Trophoblast cell (in vitro differentiated cells and primary cell): ENCODE measurements around the gene SEL1L3.

ENCODE experiments used
- DNase-seq, 2 donors: peaks; one replicate each; pipeline ENCODE4 v3.0.0-alpha.2; 2016
- H2AFZ ChIP-seq: 2 replicates; pipeline ENCODE4 v1.6.1; 2013; ENCODE audit warnings: low read length, moderate library complexity, mild to moderate bottlenecking; ENCODE audit not compliant: insufficient read depth, poor library complexity
- H2AK5ac ChIP-seq: 2 replicates; pipeline ENCODE4 v1.6.1; 2013; ENCODE audit warnings: mild to moderate bottlenecking, low read length
- H2BK120ac ChIP-seq: 2 replicates; pipeline ENCODE4 v1.6.1; 2013; ENCODE audit warnings: low read length, mild to moderate bottlenecking, moderate library complexity; ENCODE audit not compliant: insufficient read depth, poor library complexity
- H2BK12ac ChIP-seq: 2 replicates; pipeline ENCODE4 v1.6.1; 2013; ENCODE audit warnings: mild to moderate bottlenecking, low read length, moderate library complexity
- H2BK5ac ChIP-seq: 2 replicates; pipeline ENCODE4 v1.6.1; 2013; ENCODE audit warnings: low read length, low read depth, moderate library complexity, mild to moderate bottlenecking; ENCODE audit not compliant: poor library complexity
- H3K14ac ChIP-seq: 2 replicates; pipeline ENCODE4 v1.6.1; 2013; ENCODE audit warnings: mild to moderate bottlenecking, low read length
- H3K18ac ChIP-seq: 2 replicates; pipeline ENCODE4 v1.6.1; 2013; ENCODE audit warnings: mild to moderate bottlenecking, low read length
- H3K23ac ChIP-seq: 2 replicates; pipeline ENCODE4 v1.6.1; 2013; ENCODE audit warnings: low read length
- H3K27ac ChIP-seq: 2 replicates; pipeline ENCODE4 v1.5.1; 2013; ENCODE audit warnings: low read depth, mild to moderate bottlenecking, inconsistent platforms, low read length, moderate library complexity
- H3K27me3 ChIP-seq: 2 replicates; pipeline ENCODE4 v1.6.1; 2013; ENCODE audit warnings: inconsistent platforms, mild to moderate bottlenecking, low read length, moderate library complexity; ENCODE audit not compliant: insufficient read depth
- H3K36me3 ChIP-seq, 2 experiments: 1 replicate in 1 of 2; 2 replicates in 1 of 2; pipeline ENCODE4 v1.6.1; 2013; ENCODE audit warnings: low read length in 2 of 2, mild to moderate bottlenecking in 2 of 2, moderate library complexity in 1 of 2; ENCODE audit not compliant: insufficient read depth in 2 of 2, control insufficient read depth in 1 of 2
- H3K4ac ChIP-seq: 2 replicates; pipeline ENCODE4 v1.6.1; 2013; ENCODE audit warnings: low read depth, mild to moderate bottlenecking, low read length, moderate library complexity
- H3K4me1 ChIP-seq, 2 experiments: 1 replicate in 1 of 2; 2 replicates in 1 of 2; pipeline ENCODE4 v1.6.1; 2013; ENCODE audit warnings: low read length in 2 of 2, mild to moderate bottlenecking in 2 of 2, moderate library complexity in 1 of 2; ENCODE audit not compliant: insufficient read depth in 2 of 2, control insufficient read depth in 1 of 2
- H3K4me2 ChIP-seq: 2 replicates; pipeline ENCODE4 v1.6.1; 2013; ENCODE audit warnings: inconsistent platforms, mild to moderate bottlenecking, low read length, moderate library complexity
- H3K4me3 ChIP-seq: 2 replicates; pipeline ENCODE4 v1.5.1; 2013; ENCODE audit warnings: mild to moderate bottlenecking, low read depth, low read length, inconsistent platforms
- H3K79me1 ChIP-seq: one replicate; pipeline ENCODE4 v1.6.1; 2013; ENCODE audit warnings: low read length
- H3K79me2 ChIP-seq: 2 replicates; pipeline ENCODE4 v1.6.1; 2013; ENCODE audit warnings: low read length, mild to moderate bottlenecking; ENCODE audit not compliant: control insufficient read depth, insufficient read depth, poor library complexity
- H3K9ac ChIP-seq: 2 replicates; pipeline ENCODE4 v1.6.1; 2013; ENCODE audit warnings: mild to moderate bottlenecking, low read length
- H3K9me3 ChIP-seq: 2 replicates; pipeline ENCODE4 v1.6.1; 2013; ENCODE audit warnings: low read depth, mild to moderate bottlenecking, control low read depth, inconsistent platforms, low read length; ENCODE audit not compliant: insufficient read depth
- H4K12ac ChIP-seq: 2 replicates; pipeline ENCODE4 v1.6.1; 2013; ENCODE audit warnings: low read depth, mild to moderate bottlenecking, low read length, moderate library complexity
- H4K8ac ChIP-seq: 2 replicates; pipeline ENCODE4 v1.6.1; 2013; ENCODE audit warnings: low read depth, mild to moderate bottlenecking, low read length, moderate library complexity
- H4K91ac ChIP-seq: one replicate; pipeline ENCODE4 v1.6.1; 2013; ENCODE audit warnings: low read depth, mild to moderate bottlenecking, low read length, moderate library complexity
- WGBS: extraction: QIAGEN DNeasy Blood & Tissue Kit; methylation state at CpG from one replicate; pipeline ENCODE4 v1.1.7; 2013; ENCODE audit warnings: missing lambda C conversion rate; ENCODE audit not compliant: insufficient read length, insufficient coverage; ENCODE audit errors: extremely low coverage; 5-methylcytosine and 5-hydroxymethylcytosine counted together

SEL1L3 gene

DNA sequence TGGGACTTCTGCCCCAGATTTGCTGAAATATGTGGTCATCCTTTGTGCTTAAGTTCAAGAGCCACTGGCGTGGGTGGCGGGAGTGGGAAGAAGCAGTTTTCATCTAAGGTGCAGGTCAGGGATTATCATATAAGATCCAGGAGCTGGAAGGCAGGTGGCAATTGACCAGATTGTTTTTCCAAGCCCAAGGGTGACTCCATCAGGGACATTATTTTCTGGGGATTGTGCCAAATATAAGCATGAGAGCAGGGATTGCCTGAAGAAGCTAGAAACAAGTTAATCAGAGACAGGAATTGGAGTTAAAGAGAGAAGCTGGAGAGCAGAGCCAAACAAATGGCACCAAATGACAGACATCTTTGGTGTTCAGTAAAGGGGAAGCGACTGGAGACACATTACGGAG lies 19.4 kb upstream of the SEL1L3 start:
- Histone ChIP-seq H3K36me3 (no peaks in the 10 kb centered on the region), H4K8ac (no peak overlapping the region), H2BK120ac (no peak overlapping the region), H3K9ac (no peak overlapping the region), H3K27ac (no peak overlapping the region), H2BK12ac (no peak overlapping the region), H3K4me1 (no peaks in the 10 kb centered on the region), H3K18ac (no peak overlapping the region), H3K23ac (no peak overlapping the region), H3K79me1 (no peaks in the 10 kb centered on the region), H3K14ac (no peak overlapping the region), H3K4me2 (no peak overlapping the region), H2AK5ac (no peak overlapping the region), H3K9me3 (no peaks in the 10 kb centered on the region), H3K4ac (no peak overlapping the region), H2BK5ac (no peak overlapping the region), H3K79me2 (no peaks in the 10 kb centered on the region), H3K4me3 (no peak overlapping the region), H4K91ac (no peak overlapping the region), H2AFZ (no peak overlapping the region), H4K12ac (no peak overlapping the region), H3K27me3 (no peaks in the 10 kb centered on the region)
- DNase-seq = no peak
- no CpG with 5 or more reads among the region's 4 CpGs for WGBS

DNA sequence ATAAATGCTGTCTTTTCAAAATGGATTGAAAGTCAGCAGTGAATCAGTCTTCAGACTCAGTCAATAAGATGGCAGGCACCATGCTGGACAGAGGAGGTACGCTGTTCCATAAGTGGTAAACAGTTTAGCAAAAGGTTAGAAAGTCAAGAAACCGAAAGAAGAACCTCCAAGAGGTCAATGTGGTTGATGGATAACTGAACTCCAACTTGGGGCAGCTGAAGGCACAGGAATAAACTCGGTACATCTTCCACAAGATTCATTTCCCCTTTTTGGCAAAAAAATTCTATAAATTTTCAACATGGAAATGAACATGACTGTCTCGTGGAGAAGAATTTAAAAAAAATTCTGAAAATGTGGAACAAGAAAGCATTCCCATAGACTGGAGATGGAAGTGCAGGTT lies 18.4 kb upstream of the SEL1L3 start:
- no peak overlapping the region for H2BK12ac ChIP-seq
- H2BK5ac ChIP-seq = no peak overlapping the region
- H4K8ac ChIP-seq = no peak overlapping the region
- no peak overlapping the region for H4K91ac ChIP-seq
- H3K9me3 ChIP-seq = no peaks in the 10 kb centered on the region
- H3K9ac ChIP-seq = no peak overlapping the region
- H2AK5ac ChIP-seq = no peak overlapping the region
- H3K4ac ChIP-seq = no peak overlapping the region
- WGBS = no CpG with 5 or more reads among the region's 4 CpGs
- no peaks in the 10 kb centered on the region for H3K27me3 ChIP-seq
- no peak overlapping the region for H2AFZ ChIP-seq
- H3K4me2 ChIP-seq = no peak overlapping the region
- H3K4me1 ChIP-seq = no peaks in the 10 kb centered on the region
- peak in 1 of 2 donors; percentile 7 for DNase-seq
- no peak overlapping the region for H3K18ac ChIP-seq
- no peak overlapping the region for H4K12ac ChIP-seq
- H3K36me3 ChIP-seq = no peaks in the 10 kb centered on the region
- H2BK120ac ChIP-seq = no peak overlapping the region
- no peaks in the 10 kb centered on the region for H3K79me2 ChIP-seq
- no peak overlapping the region for H3K23ac ChIP-seq
- H3K79me1 ChIP-seq = no peaks in the 10 kb centered on the region
- no peak overlapping the region for H3K14ac ChIP-seq
- no peak overlapping the region for H3K4me3 ChIP-seq
- H3K27ac ChIP-seq = no peak overlapping the region

DNA sequence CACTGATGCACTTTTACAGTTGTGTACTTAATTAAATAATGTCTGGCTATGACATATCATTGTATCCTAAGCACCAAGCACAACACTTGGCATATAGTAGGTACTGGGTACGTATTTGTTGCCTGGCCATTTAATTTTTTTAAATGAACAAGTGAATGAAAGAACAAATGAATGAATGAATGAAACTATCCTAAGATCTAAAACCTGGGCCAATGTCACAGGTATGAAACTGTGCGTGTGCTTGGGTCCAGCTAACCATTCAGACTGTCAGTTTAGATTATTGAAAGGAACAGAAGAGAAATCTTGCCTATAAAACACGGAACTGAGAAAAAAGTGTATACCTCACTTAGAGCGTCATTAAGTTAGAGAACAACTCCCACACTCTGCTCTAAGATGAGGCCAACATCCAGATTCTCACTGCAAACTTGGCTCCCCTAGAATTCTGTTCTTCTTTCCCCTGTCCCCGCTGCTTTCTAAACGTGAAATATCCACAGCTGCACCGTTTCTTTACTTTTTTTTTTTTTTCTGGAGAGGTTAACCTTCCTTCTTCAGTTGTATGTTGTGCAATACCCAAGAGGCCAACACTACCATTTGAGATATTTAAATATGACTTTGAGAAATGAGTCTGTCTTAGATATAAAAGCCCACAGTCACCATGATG lies 17.3 kb upstream of the SEL1L3 start:
- Histone ChIP-seq H3K4ac (no peak overlapping the region), H4K8ac (no peak overlapping the region), H3K9me3 (no peaks in the 10 kb centered on the region), H2BK5ac (no peak overlapping the region), H3K18ac (no peak overlapping the region), H3K27ac (no peak overlapping the region), H3K36me3 (no peaks in the 10 kb centered on the region), H3K27me3 (no peaks in the 10 kb centered on the region), H3K4me2 (no peak overlapping the region), H4K12ac (no peak overlapping the region), H3K4me3 (no peak overlapping the region), H3K79me2 (no peaks in the 10 kb centered on the region), H2AK5ac (no peak overlapping the region), H3K14ac (no peak overlapping the region), H4K91ac (no peak overlapping the region), H2BK120ac (no peak overlapping the region), H2BK12ac (no peak overlapping the region), H3K4me1 (no peaks in the 10 kb centered on the region), H3K9ac (no peak overlapping the region), H3K23ac (no peak overlapping the region), H2AFZ (no peak overlapping the region), H3K79me1 (no peaks in the 10 kb centered on the region)
- no CpG with 5 or more reads among the region's 7 CpGs for WGBS
- DNase-seq = no peak

DNA sequence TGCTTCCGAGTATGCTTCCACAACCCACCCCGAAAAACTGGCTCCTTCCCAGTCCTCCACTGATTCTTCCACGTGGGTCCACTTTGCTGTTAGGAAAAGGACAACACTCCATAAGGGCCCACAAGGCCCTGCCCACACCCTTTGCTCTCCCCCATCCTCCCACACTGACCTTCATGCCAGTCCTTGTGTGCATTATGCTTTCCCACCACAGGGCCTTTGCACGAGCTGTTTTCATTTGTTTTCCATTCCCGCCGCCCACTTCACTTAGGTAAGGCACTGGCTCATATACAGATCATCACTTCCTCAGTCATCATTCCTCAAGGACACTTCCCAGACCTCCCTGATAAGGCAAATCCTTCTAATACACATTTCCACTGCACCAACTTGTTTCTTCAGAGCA lies 16.8 kb upstream of the SEL1L3 start:
- Histone ChIP-seq H2BK12ac (no peak overlapping the region), H3K36me3 (no peaks in the 10 kb centered on the region), H3K27me3 (no peaks in the 10 kb centered on the region), H3K4me1 (no peaks in the 10 kb centered on the region), H3K14ac (no peak overlapping the region), H2AFZ (no peak overlapping the region), H3K4ac (no peak overlapping the region), H4K8ac (no peak overlapping the region), H4K91ac (no peak overlapping the region), H2BK5ac (no peak overlapping the region), H3K79me1 (no peaks in the 10 kb centered on the region), H3K27ac (no peak overlapping the region), H4K12ac (no peak overlapping the region), H2AK5ac (no peak overlapping the region), H3K23ac (no peak overlapping the region), H3K4me2 (no peak overlapping the region), H3K18ac (no peak overlapping the region), H3K9ac (no peak overlapping the region), H2BK120ac (no peak overlapping the region), H3K4me3 (no peak overlapping the region), H3K79me2 (no peaks in the 10 kb centered on the region), H3K9me3 (no peaks in the 10 kb centered on the region)
- no CpG with 5 or more reads among the region's 6 CpGs for whole genome bisulfite sequencing
- no peak for DNase-seq
